ENCODE data around the gene NPAT. TPM values are rescaled to one million over a fixed set of nuclear protein-coding genes. Genes with fewer than 3 reads are reported as not detected.

The NPAT gene
- total and polyA plus RNA-seq, 9 of the 15 experiments (the other 6 are each of a cell fraction or from before 2014, with no cell fraction given), result 8.8 to 30.0 (median 22.1) TPM

DNA sequence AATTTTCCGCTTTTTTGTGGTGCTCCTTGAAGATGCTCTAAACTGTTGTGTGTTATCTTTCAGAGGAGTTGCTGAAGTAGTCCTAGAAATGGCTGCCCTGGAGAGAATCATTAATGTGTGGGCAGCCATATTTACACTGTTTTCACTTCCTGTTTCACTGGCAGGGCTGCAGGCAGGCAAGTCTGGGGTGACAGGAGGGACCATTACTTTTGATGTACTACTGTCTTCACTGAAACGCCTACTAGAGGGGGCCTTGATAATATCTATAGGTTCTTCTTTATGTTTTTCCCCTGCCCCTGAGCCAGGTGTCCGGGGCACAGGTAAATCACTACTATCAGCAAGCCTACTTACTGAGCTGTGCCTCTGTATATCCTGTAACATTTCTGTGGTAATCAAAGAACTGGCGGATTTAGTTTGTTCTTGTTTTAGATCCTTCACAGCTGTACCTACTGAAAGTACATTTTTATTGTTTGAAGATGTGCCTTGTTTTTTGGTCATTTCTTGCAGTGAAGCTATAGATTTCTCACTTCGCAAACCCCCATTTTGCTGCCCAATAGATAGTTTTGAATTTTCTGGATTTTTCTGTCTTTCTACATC, 61.4 kb downstream of the NPAT start:
- no peak overlapping the region for H3K27ac ChIP-seq (ENCODE audit: extremely low read depth, low read depth, low read length)
- no peaks in the 10 kb centered on the region for H3K27me3 ChIP-seq (ENCODE audit: control insufficient read depth in 2 of 2, insufficient read depth in 2 of 2, low read length in 2 of 2)
- no peak overlapping the region for H3K4me2 ChIP-seq (ENCODE audit: insufficient read depth, low read length)
- peaks cover 80% of the 10 kb centered on the region for H3K36me3 ChIP-seq (ENCODE audit: control insufficient read depth, insufficient read depth, low read length)
- no peaks in the 10 kb centered on the region for H3K9me1 ChIP-seq (ENCODE audit: control insufficient read depth, insufficient read depth, low read length)
- H3K9ac ChIP-seq (ENCODE audit: insufficient read depth in 1 of 2, low read depth in 2 of 2, low read length in 2 of 2), result no peak overlapping the region
- ChIA-PET POLR2A (interaction anchor here (0.9 kb wide), 1 partner anchor 15 kb away, joined by 3 read pairs; no protein-coding TSS in a partner anchor), CTCF (ENCODE audit: low intra/inter-chr PET ratio) (no interaction called here)
- no peak overlapping the region for H3K4me3 ChIP-seq
- DNase-seq (ENCODE audit: extremely low read depth in 1 of 4, low spot score in 3 of 4) (no peak), ATAC-seq (peak; percentile 36; the same call in 1 of the 3 replicates), FAIRE-seq (no peak)
- no peak for TF ChIP-seq PML (IDR thresholded peaks at IDR 0.05; ENCODE audit: low read length)
- peak; percentile 70; the same call in 1 of the 2 replicates for TF ChIP-seq SPI1 (IDR thresholded peaks at IDR 0.05; ENCODE audit: borderline replicate concordance, low read depth, low read length)
- no peak for TF ChIP-seq CTBP1 (IDR thresholded peaks at IDR 0.05; ENCODE audit: borderline replicate concordance)
- 0 out of 4 replicates have a peak, but pooled peaks of 1 of the 2 experiments have one; percentile 25 for TF ChIP-seq FOXA3 (CRISPR knock-in tag; conservative IDR thresholded peaks at IDR 0.05 in 1 of 2, IDR thresholded peaks at IDR 0.05 in 1 of 2)
- TF ChIP-seq YY1 (IDR thresholded peaks at IDR 0.05; ENCODE audit: borderline replicate concordance in 1 of 3, control insufficient read depth in 1 of 3, extremely low read depth in 1 of 3, insufficient read depth in 3 of 3, insufficient read length in 1 of 3, insufficient replicate concordance in 2 of 3, low read depth in 1 of 3, low read length in 2 of 3), result peak in 2 of 3 experiments; percentile 23 to 53
- no peak for TF ChIP-seq CBX1 (IDR thresholded peaks at IDR 0.05; ENCODE audit: low read depth)
- TF ChIP-seq MEF2D (tag; conservative IDR thresholded peaks at IDR 0.05; ENCODE audit: low read depth), result no peak
- H3K9me3 ChIP-seq (replicated peaks; ENCODE audit: control insufficient read depth, insufficient read depth, low read depth, low read length), result no peaks in the 10 kb centered on the region
- H3K79me2 ChIP-seq (ENCODE audit: control insufficient read depth, insufficient read depth, low read length), result no peaks in the 10 kb centered on the region
- H3K4me1 ChIP-seq (replicated peaks in 1 of 2; ENCODE audit: control insufficient read depth in 2 of 2, insufficient read depth in 2 of 2, low read length in 2 of 2), result no peaks in the 10 kb centered on the region
- 87% methylated on average over 5 of the region's 5 CpGs for WGBS (ENCODE audit: insufficient coverage, low coverage, missing lambda C conversion rate)
- BruUV-seq (replicated peaks), result TSS peak; percentile 27
- intact Hi-C loops (cut with micrococcal nuclease), result no loop called here
- H4K20me1 ChIP-seq (replicated peaks; ENCODE audit: control insufficient read depth, insufficient read depth, low read length), result 0 out of 2 replicates have a peak, but pooled peaks cover 3% of the 10 kb centered on the region
- no peak overlapping the region for H2AFZ ChIP-seq (ENCODE audit: low read depth, low read length)
- in situ Hi-C loops (cut with MboI), result no loop called here

Measured in K562 (cell line).